ENCODE data around the gene CDH22. TPM values are rescaled to one million over a fixed set of nuclear protein-coding genes. Genes with fewer than 3 reads are reported as not detected.

Gene CDH22
- total and polyA plus RNA-seq, 10 of the 15 experiments (the other 5 are each of a cell fraction or from before 2014, with no cell fraction given) = not detected

GRCh38 chr20:46242390-46242789 is 65.9 kb downstream of the CDH22 start:
- SMC1A ChIA-PET (ENCODE audit: uncharacterized antibody, unreplicated experiment) = no interaction called here
- H3K27me3 ChIP-seq (replicated peaks in 1 of 2; ENCODE audit: control insufficient read depth in 2 of 2, insufficient read depth in 2 of 2, low read length in 1 of 2) = peaks cover 2 to 7% of the 10 kb centered on the region in 2 experiments
- H3K4me3 ChIP-seq = no peak overlapping the region
- intact Hi-C loops (cut with micrococcal nuclease; ENCODE audit: unreplicated experiment) = no loop called here
- 0% methylated on average over 2 of the region's 2 CpGs for WGBS (ENCODE audit: insufficient coverage, insufficient replicate concordance, low lambda C conversion rate, missing lambda C conversion rate)
- BruUV-seq (replicated peaks) = no TSS peak
- POLR2A ChIA-PET = no interaction called here
- DNase-seq (ENCODE audit: low read depth, low spot score) (no peak), FAIRE-seq (no peak), ATAC-seq (no peak)
- no peaks in the 10 kb centered on the region for H3K79me2 ChIP-seq (ENCODE audit: control insufficient read depth, insufficient read depth, low read length)
- no peak overlapping the region for H3K27ac ChIP-seq (ENCODE audit: control insufficient read depth, insufficient read depth)
- no peaks in the 10 kb centered on the region for H3K9me3 ChIP-seq (replicated peaks; ENCODE audit: control insufficient read depth, insufficient read depth, low read length)
- no peak overlapping the region for H3K9ac ChIP-seq (ENCODE audit: control insufficient read depth, insufficient read depth, low read length)
- in situ Hi-C loops (cut with MboI) = no loop called here
- no peaks in the 10 kb centered on the region for H3K4me1 ChIP-seq (ENCODE audit: control insufficient read depth, insufficient read depth, low read length)
- RAD21 ChIA-PET (ENCODE audit: unreplicated experiment) = no interaction called here
- H2AFZ ChIP-seq (ENCODE audit: control insufficient read depth, low read depth, low read length) = no peak overlapping the region
- H4K20me1 ChIP-seq (ENCODE audit: control insufficient read depth, insufficient read depth) = no peaks in the 10 kb centered on the region
- CTCF ChIA-PET = no interaction called here
- H3K4me2 ChIP-seq (ENCODE audit: control insufficient read depth, insufficient read depth) = no peak overlapping the region
- TF ChIP-seq ZNF274 (IDR thresholded peaks at IDR 0.05; ENCODE audit: insufficient read depth, insufficient read length) = no peak
- no peak for TF ChIP-seq ASH2L (IDR thresholded peaks at IDR 0.05; ENCODE audit: borderline replicate concordance, low read depth)
- TF ChIP-seq USF2 (IDR thresholded peaks at IDR 0.05; ENCODE audit: borderline replicate concordance, low read depth, low read length) = no peak
- TF ChIP-seq BACH1 (IDR thresholded peaks at IDR 0.05; ENCODE audit: borderline replicate concordance) = no peak
- TF ChIP-seq RAD21 (IDR thresholded peaks at IDR 0.05; ENCODE audit: insufficient read depth, low read depth, low read length) = no peak
- no peak for TF ChIP-seq NKRF (conservative IDR thresholded peaks at IDR 0.05)
- TF ChIP-seq MYC (IDR thresholded peaks at IDR 0.05; ENCODE audit: insufficient read depth, insufficient read length, insufficient replicate concordance, low read length, severe bottlenecking) = no peak
- no peak for TF ChIP-seq RCOR1 (conservative IDR thresholded peaks at IDR 0.05; ENCODE audit: low read depth, low read length)
- no peak for TF ChIP-seq NR2F1 (conservative IDR thresholded peaks at IDR 0.05)
- no peak for TF ChIP-seq ESRRA (IDR thresholded peaks at IDR 0.05; ENCODE audit: low read length)
- TF ChIP-seq PAX8 (IDR thresholded peaks at IDR 0.05) = no peak
- TF ChIP-seq HCFC1 (IDR thresholded peaks at IDR 0.05; ENCODE audit: low read length) = no peak
- TF ChIP-seq POU2F2 (IDR thresholded peaks at IDR 0.05; ENCODE audit: borderline replicate concordance, low read depth, low read length) = no peak
- no peak for TF ChIP-seq CEBPZ (IDR thresholded peaks at IDR 0.05; ENCODE audit: low read depth, low read length)
- no peaks in the 10 kb centered on the region for H3K36me3 ChIP-seq (ENCODE audit: control insufficient read depth in 2 of 2, insufficient read depth in 2 of 2, low read length in 1 of 2)

Data from GM12878 (cell line).